IgD-negative memory B cell (primary cell): ENCODE results near the gene NR6A1. TPM values are rescaled to one million over a fixed set of nuclear protein-coding genes. Genes with fewer than 3 reads are reported as not detected.
"Not testable (repeated sequence)": the region's sequence is repeated elsewhere in the genome, so short reads cannot be mapped to it uniquely, and the experiment has no call there.

Experiments
- H3K27ac Mint-ChIP-seq, 3 donors: one replicate each; pipeline ENCODE4 v1.8.0; 2020 to 2022; ENCODE audit warnings: mild to moderate bottlenecking in 3 of 3, mixed read lengths in 3 of 3, moderate library complexity in 1 of 3
- H3K27me3 Mint-ChIP-seq: one replicate; pipeline ENCODE4 v1.8.0; 2021; ENCODE audit warnings: mixed read lengths
- H3K36me3 Mint-ChIP-seq: one replicate; pipeline ENCODE4 v1.8.0; 2020; ENCODE audit warnings: mild to moderate bottlenecking, mixed read lengths
- H3K4me1 Mint-ChIP-seq, 3 donors: one replicate each; pipeline ENCODE4 v1.8.0; 2020 to 2022; ENCODE audit warnings: mixed read lengths in 3 of 3, mild to moderate bottlenecking in 1 of 3
- H3K4me3 Mint-ChIP-seq, 4 donors: one replicate each; pipeline ENCODE4 v1.8.0; 2020 to 2022; ENCODE audit warnings: mild to moderate bottlenecking in 4 of 4, mixed read lengths in 4 of 4, moderate library complexity in 3 of 4
- H3K9me3 Mint-ChIP-seq, 3 donors: one replicate each; pipeline ENCODE4 v1.8.0; 2020 to 2021; ENCODE audit warnings: mixed read lengths in 3 of 3, mild to moderate bottlenecking in 1 of 3
- polyA plus RNA-seq: library from polyadenylated mRNA; unstranded; fragments of 300-500 nt; fragmentation: Illumina TruSeq; gene quantifications from one replicate; pipeline ENCODE4 v1.2.3, GENCODE V29; 2021

Gene NR6A1
- polyA plus RNA-seq, 1 donor from 2014 or later, result 0.03 TPM

GRCh38 chr9:124615840-124616239 lies 155.3 kb downstream of the NR6A1 start:
- not testable (repeated sequence) for H3K9me3 Mint-ChIP-seq, H3K4me3 Mint-ChIP-seq, H3K36me3 Mint-ChIP-seq, H3K4me1 Mint-ChIP-seq, H3K27ac Mint-ChIP-seq, H3K27me3 Mint-ChIP-seq

DNA sequence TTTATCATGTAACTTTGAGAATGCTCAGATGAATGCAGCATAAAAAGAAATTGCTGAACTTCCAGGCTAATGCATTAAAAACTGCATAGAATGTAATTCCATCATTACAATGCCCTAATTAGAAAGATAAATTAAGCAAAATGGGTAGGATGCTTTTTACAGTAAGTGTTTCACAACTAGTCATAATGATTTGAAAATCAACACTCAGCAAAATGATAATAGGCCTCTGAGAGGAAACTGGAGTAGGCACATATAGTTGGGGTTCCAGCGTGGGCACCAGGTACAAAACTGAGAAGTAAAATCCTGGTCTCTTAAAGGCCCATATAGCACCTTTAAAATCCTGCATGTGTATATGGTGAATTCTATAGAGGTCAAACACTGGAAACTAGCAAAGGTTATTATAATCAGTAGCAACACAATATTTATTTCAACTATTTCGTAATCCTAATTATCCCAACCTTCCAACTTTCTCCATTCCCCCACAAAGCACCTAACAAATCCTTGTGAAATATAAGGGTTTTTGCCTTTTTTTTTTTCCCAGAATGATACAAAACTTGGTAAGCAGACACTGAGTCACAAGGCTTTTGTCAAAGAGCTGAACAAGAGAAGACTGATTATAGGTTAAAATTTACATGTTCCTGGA lies 155.9 kb downstream of the NR6A1 start:
- H3K36me3 Mint-ChIP-seq, result peaks cover 2% of the 10 kb centered on the region
- no peaks in the 10 kb centered on the region for H3K9me3 Mint-ChIP-seq
- no peak overlapping the region for H3K27ac Mint-ChIP-seq
- no peak overlapping the region for H3K4me3 Mint-ChIP-seq
- H3K27me3 Mint-ChIP-seq, result peaks cover 2% of the 10 kb centered on the region
- no peaks in the 10 kb centered on the region for H3K4me1 Mint-ChIP-seq

GRCh38 chr9:124613849-124614248 lies 157.3 kb downstream of the NR6A1 start:
- H3K4me3 Mint-ChIP-seq, result no peak overlapping the region
- no peak overlapping the region for H3K27ac Mint-ChIP-seq
- no peaks in the 10 kb centered on the region for H3K4me1 Mint-ChIP-seq
- peaks cover 2% of the 10 kb centered on the region for H3K36me3 Mint-ChIP-seq
- H3K27me3 Mint-ChIP-seq, result peaks cover 2% of the 10 kb centered on the region
- no peaks in the 10 kb centered on the region for H3K9me3 Mint-ChIP-seq

DNA sequence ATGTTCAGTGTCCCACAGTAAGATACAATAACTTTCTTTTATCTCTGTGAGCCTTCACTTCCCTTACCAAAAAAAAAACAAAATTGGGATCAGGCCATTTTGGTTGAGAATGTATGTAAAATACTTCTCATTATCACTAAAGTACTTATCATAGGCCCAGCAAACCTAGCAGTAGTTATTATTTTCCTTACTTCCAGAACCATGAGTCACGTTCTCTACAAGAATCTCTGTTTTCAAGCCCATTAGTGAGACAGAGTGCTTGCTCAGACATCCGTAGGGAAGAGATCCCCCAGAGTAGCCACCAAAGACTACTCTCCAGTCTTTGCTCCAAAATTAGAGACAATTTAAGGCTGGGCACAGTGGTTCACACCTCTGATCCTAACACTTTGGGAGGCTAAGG lies 160.0 kb downstream of the NR6A1 start:
- H3K27ac Mint-ChIP-seq, result no peak overlapping the region

DNA sequence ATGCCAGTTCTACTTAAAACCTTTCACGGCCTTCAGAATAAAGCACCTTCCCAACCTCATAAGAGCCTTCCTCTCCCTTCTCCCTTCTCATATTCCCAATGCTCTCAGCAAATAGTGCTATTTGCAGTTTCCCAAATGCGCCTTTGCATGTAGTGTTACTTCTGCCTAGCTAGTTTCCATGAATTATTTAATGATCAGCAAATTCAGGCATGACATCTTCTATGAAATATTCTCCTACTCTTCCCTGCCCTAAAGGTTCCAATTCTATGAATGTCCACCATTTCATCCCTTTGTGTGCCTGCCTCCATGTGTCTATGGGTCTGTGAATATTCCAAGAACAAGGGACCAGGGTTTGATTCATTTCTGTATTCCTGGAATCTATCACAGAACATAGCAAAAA lies 165.1 kb downstream of the NR6A1 start:
- H3K4me1 Mint-ChIP-seq, result no peaks in the 10 kb centered on the region
- no peaks in the 10 kb centered on the region for H3K36me3 Mint-ChIP-seq
- H3K9me3 Mint-ChIP-seq, result no peaks in the 10 kb centered on the region
- no peaks in the 10 kb centered on the region for H3K27me3 Mint-ChIP-seq
- H3K4me3 Mint-ChIP-seq, result no peak overlapping the region
- no peak overlapping the region for H3K27ac Mint-ChIP-seq

More for the DNA sequence above, 160.0 kb downstream of the NR6A1 start:
- peaks cover 2% of the 10 kb centered on the region for H3K27me3 Mint-ChIP-seq
- peaks cover 2% of the 10 kb centered on the region for H3K36me3 Mint-ChIP-seq
- no peaks in the 10 kb centered on the region for H3K4me1 Mint-ChIP-seq
- H3K4me3 Mint-ChIP-seq, result no peak overlapping the region
- no peaks in the 10 kb centered on the region for H3K9me3 Mint-ChIP-seq

DNA sequence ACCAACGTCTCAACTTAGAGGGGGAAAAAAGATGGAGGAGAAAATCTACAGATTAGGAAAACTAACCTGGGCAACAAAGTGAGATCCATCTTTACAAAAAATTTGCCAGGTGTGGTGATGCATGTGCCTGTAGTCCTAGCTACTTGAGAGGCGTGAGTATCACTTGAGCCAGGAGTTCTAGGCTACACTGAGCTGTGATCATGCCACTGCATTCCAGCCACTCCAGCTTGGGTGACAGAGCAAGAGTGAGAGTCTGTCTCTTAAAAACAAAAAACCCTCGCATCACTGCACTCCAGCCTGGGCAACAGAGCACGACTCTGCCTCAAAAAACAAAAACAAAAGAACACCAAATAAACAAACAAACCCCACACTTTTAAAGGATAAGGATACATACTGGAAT lies 165.9 kb downstream of the NR6A1 start:
- no peak overlapping the region for H3K27ac Mint-ChIP-seq
- H3K27me3 Mint-ChIP-seq, result no peaks in the 10 kb centered on the region
- H3K36me3 Mint-ChIP-seq, result no peaks in the 10 kb centered on the region
- no peak overlapping the region for H3K4me3 Mint-ChIP-seq
- H3K9me3 Mint-ChIP-seq, result no peaks in the 10 kb centered on the region
- H3K4me1 Mint-ChIP-seq, result no peaks in the 10 kb centered on the region

- Mint-ChIP-seq H3K4me3 (no peak overlapping the region), H3K27me3 (no peaks in the 10 kb centered on the region), H3K9me3 (no peaks in the 10 kb centered on the region), H3K27ac (no peak overlapping the region), H3K36me3 (no peaks in the 10 kb centered on the region), H3K4me1 (no peaks in the 10 kb centered on the region)
Observed at GRCh38 chr9:124602632-124603031, 168.5 kb downstream of the NR6A1 start.

- no peak overlapping the region for H3K27ac Mint-ChIP-seq
- H3K36me3 Mint-ChIP-seq, result no peaks in the 10 kb centered on the region
- no peaks in the 10 kb centered on the region for H3K4me1 Mint-ChIP-seq
- H3K9me3 Mint-ChIP-seq, result no peaks in the 10 kb centered on the region
- H3K4me3 Mint-ChIP-seq, result no peak overlapping the region
- H3K27me3 Mint-ChIP-seq, result no peaks in the 10 kb centered on the region
Observed at GRCh38 chr9:124602204-124602603, 168.9 kb downstream of the NR6A1 start.

- Mint-ChIP-seq H3K4me3 (no peak overlapping the region), H3K4me1 (no peaks in the 10 kb centered on the region), H3K36me3 (no peaks in the 10 kb centered on the region), H3K27me3 (no peaks in the 10 kb centered on the region), H3K27ac (no peak overlapping the region), H3K9me3 (no peaks in the 10 kb centered on the region)
Observed at GRCh38 chr9:124600407-124600806, 170.7 kb downstream of the NR6A1 start.

GRCh38 chr9:124599121-124599795 lies 171.9 kb downstream of the NR6A1 start:
- Mint-ChIP-seq H3K4me1 (no peaks in the 10 kb centered on the region), H3K9me3 (no peaks in the 10 kb centered on the region), H3K36me3 (no peaks in the 10 kb centered on the region), H3K27me3 (no peaks in the 10 kb centered on the region), H3K4me3 (no peak overlapping the region), H3K27ac (no peak overlapping the region)

DNA sequence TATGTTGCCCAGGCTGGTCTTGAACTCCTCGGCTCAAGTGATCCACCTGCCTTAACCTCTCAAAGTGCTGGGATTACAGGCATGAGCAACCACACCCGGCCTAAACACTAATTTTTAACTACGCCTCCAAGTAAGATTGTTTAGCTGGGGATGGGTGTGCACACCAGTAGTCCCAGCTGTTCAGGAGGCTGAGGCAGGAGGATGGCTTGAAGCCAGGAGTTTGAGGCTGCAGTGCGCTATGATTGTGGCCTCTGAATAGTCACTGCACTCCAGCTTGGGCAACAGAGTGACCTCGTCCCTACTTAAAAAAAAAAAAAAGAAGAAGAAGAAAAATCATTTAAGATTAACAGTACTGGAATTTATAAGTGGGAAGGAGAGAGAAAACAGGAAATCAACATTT lies 173.1 kb downstream of the NR6A1 start:
- Mint-ChIP-seq H3K36me3 (no peaks in the 10 kb centered on the region), H3K4me1 (no peaks in the 10 kb centered on the region), H3K9me3 (no peaks in the 10 kb centered on the region), H3K27me3 (no peaks in the 10 kb centered on the region), H3K27ac (no peak overlapping the region), H3K4me3 (no peak overlapping the region)

DNA sequence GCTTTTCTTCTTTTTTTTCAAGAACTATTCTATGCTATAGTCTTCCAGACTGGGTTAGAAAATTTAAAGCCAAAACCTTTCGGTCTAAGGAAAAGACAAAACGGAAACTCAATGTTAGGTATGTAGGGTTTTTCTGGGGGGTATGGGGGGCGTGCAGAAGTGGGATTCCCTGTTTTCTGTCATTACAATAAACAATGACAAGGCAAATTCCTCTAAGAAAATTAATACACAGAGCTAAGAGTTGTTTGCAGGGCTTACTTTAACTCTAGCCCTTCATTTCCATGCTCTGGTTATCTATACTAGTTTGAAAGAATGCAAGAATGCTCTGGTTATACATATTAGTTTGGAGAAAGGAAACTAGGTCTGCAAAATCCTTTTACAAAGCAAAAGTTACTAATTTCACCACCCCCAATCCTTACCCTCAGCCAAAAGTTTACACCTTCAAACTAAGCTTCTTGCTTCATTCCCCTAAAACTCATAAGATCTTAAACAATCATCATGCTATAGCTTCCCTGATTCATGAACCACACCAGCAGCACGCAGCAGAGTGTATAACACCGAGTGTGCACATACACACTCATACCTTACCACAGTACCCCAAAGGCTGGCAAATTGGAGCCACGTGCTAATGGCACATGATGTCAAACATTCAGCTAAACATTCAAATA lies 174.8 kb downstream of the NR6A1 start:
- Mint-ChIP-seq H3K36me3 (no peaks in the 10 kb centered on the region), H3K9me3 (no peaks in the 10 kb centered on the region), H3K27ac (no peak overlapping the region), H3K4me1 (no peaks in the 10 kb centered on the region), H3K27me3 (peaks cover under 1% of the 10 kb centered on the region), H3K4me3 (no peak overlapping the region)

DNA sequence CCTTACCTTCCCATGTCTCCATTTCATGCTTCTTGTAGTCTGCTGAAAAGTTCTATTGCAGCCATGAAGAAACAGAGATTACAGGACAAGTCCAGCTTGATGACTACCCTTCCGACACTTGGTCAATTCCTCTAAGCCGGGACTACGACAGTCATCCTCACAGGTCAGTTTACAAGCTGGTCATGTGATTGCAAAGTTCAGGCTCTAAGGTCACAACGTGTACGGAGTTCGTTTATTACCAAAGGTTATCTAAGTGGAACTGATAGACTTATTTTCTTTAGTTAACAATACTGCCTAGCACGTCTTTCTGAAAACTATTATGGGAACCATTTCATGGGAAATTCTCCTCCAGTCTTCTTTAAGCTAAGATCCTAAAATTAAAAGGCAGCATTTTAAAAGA lies 175.4 kb downstream of the NR6A1 start:
- Mint-ChIP-seq H3K27me3 (peaks cover 2% of the 10 kb centered on the region), H3K36me3 (no peaks in the 10 kb centered on the region), H3K27ac (no peak overlapping the region), H3K4me3 (no peak overlapping the region), H3K9me3 (no peaks in the 10 kb centered on the region), H3K4me1 (no peaks in the 10 kb centered on the region)

GRCh38 chr9:124594673-124595072 lies 176.4 kb downstream of the NR6A1 start:
- Mint-ChIP-seq H3K9me3 (no peaks in the 10 kb centered on the region), H3K27me3 (peaks cover 2% of the 10 kb centered on the region), H3K4me1 (no peaks in the 10 kb centered on the region), H3K4me3 (no peak overlapping the region), H3K27ac (no peak overlapping the region), H3K36me3 (no peaks in the 10 kb centered on the region)

DNA sequence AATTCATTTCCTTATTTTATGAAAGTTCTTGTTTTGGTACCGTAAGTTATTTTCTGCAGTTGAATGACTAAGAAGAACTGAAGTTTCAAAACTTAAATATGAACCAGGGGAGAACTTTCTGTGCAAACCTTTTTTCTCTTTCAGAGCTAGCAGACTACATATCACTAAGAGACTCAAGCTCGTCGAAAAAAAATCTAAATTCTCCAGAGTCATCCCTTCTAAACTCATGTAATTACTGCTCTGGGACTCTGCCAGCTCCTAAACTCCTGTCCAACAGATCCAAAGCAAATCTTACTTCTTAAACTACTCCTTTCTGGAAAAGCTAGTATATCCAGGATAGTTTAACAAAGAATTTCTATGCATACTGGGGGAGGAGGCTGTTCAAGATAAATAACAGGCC lies 176.9 kb downstream of the NR6A1 start:
- Mint-ChIP-seq H3K4me1 (no peaks in the 10 kb centered on the region), H3K9me3 (no peaks in the 10 kb centered on the region), H3K27ac (no peak overlapping the region), H3K27me3 (peaks cover 2% of the 10 kb centered on the region), H3K4me3 (no peak overlapping the region), H3K36me3 (no peaks in the 10 kb centered on the region)

DNA sequence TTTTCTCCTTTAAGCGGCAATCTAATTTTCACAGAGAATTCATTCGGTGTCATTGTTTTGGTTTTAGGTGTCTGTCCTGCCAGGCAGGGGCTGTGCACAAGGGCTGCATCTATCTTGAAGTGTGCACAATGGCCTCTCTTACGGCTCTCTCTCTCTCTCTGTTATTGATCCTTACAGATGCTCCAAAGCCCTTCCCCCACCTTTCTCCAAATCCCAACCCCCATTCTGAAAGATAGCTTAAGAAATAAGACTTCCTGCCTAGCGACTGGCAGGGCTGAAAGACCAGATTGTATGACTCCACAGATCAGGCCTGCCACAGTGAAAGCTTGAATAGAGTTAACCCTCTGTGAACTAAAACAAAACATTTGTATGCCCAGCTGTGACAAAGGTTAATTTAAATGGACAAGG lies 177.5 kb downstream of the NR6A1 start:
- Mint-ChIP-seq H3K4me1 (no peaks in the 10 kb centered on the region), H3K27ac (no peak overlapping the region), H3K27me3 (peaks cover 2% of the 10 kb centered on the region), H3K36me3 (no peaks in the 10 kb centered on the region), H3K4me3 (no peak overlapping the region), H3K9me3 (no peaks in the 10 kb centered on the region)
